Left lung (tissue), 10 donors: ENCODE results near the gene AAGAB. TPM values are rescaled to one million over a fixed set of nuclear protein-coding genes. Genes with fewer than 3 reads are reported as not detected.
"Not testable (repeated sequence)": the region's sequence is repeated elsewhere in the genome, so short reads cannot be mapped to it uniquely, and the experiment has no call there.

Experiments
- ATAC-seq: fragments of 200-7000 bp; cut with Tn5 transposase; one replicate; pipeline ENCODE4 v1.9.1; 2020; ENCODE audit warnings: moderate library complexity
- DNase-seq, 4 donors: peaks; one replicate each; pipeline ENCODE4 v3.0.0-alpha.2; 2013 to 2020
- H3K27ac ChIP-seq, 2 donors: fragments of 200-600 bp; sonication (generic) in 1 of 2; one replicate each; pipeline versions ENCODE4 v1.5.0 to v1.8.0; 2020 to 2021
- H3K27me3 ChIP-seq, 2 donors: fragments of 200-600 bp; sonication (generic) in 1 of 2; one replicate each; pipeline versions ENCODE4 v1.5.0 to v1.8.0; 2020 to 2021
- H3K36me3 ChIP-seq, 2 donors: fragments of 200-600 bp; sonication (generic) in 1 of 2; one replicate each; pipeline versions ENCODE4 v1.5.0 to v1.8.0; 2020 to 2021
- H3K4me1 ChIP-seq, 2 donors: fragments of 200-600 bp; one replicate each; pipeline ENCODE4 v1.8.0; 2021
- H3K4me3 ChIP-seq, 2 donors: fragments of 200-600 bp; sonication (generic) in 1 of 2; one replicate each; pipeline versions ENCODE4 v1.5.0 to v1.8.0; 2020 to 2021; ENCODE audit warnings: mild to moderate bottlenecking in 1 of 2
- H3K9me3 ChIP-seq, 2 donors: fragments of 200-600 bp; sonication (generic) in 1 of 2; one replicate each; pipeline versions ENCODE4 v1.5.0 to v1.8.0; 2020 to 2021
- CTCF ChIP-seq, 2 donors: fragments of 200-600 bp; sonication (generic) in 1 of 2; IDR thresholded peaks; one replicate each; pipeline versions ENCODE4 v1.5.0 to v1.8.0; 2021; ENCODE audit warnings: antibody characterized with exemption in 2 of 2
- intact Hi-C, 2 donors: fragments of 100-400 bp; cut with DNase I; formaldehyde crosslinking; loops; one replicate each; pipeline versions ENCODE4 v1.11.2 to v1.14.2; 2022
- polyA plus RNA-seq, 6 donors: library from polyadenylated mRNA; unstranded; fragments of 120-200 nt; gene quantifications; one replicate each; pipeline ENCODE4 v1.2.1, GENCODE V29; 2013; ENCODE audit not compliant: insufficient read length in 6 of 6
- total RNA-seq, 2 donors: library from RNA; stranded (reverse); fragmentation: NEBNext Ultra II Directional; extraction: Animal tissue kit (Norgen Biotek cat#: 25700); gene quantifications; one replicate each; pipeline ENCODE4 v1.2.1, GENCODE V29; 2021
- donor health status: DM: no; HTN: yes; CAD: no.
- donor health status: DM: no; HTN: no; CAD: no.

The AAGAB gene
- total and polyA plus RNA-seq, 8 donors = 24.9 to 42.4 (median 29.9) TPM

DNA sequence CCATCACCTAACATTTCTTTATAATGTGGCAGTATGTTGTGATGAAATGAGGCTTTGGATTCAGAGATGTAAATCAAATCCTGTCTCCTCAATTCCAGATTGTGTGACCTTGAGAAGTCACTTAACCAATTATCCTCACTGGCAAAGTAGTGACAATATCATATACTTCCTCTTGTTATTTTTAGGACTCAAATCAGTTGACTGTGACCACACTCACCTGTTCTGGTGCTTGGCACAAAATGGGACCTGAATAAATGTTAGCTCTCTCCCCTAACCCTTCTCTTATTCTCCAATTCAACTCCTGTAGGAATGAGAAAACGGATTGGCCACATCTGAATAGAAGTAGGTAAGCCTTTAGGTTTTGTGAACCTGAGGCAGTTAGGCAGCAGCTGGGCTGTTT lies 42.2 kb upstream of the AAGAB start:
- no peak for TF ChIP-seq CTCF (IDR thresholded peaks at IDR 0.05)
- Histone ChIP-seq H3K4me1 (no peaks in the 10 kb centered on the region), H3K36me3 (no peaks in the 10 kb centered on the region), H3K27ac (no peak overlapping the region), H3K4me3 (no peak overlapping the region), H3K27me3 (no peaks in the 10 kb centered on the region), H3K9me3 (no peaks in the 10 kb centered on the region)
- no peak for ATAC-seq
- DNase-seq = no peak
- intact Hi-C loops = no loop called here

- TF ChIP-seq CTCF (IDR thresholded peaks at IDR 0.05) = no peak
- Histone ChIP-seq H3K4me1 (no peaks in the 10 kb centered on the region), H3K36me3 (no peaks in the 10 kb centered on the region), H3K9me3 (no peaks in the 10 kb centered on the region), H3K4me3 (no peak overlapping the region), H3K27ac (no peak overlapping the region), H3K27me3 (no peaks in the 10 kb centered on the region)
- no peak for DNase-seq
- no peak for ATAC-seq
- intact Hi-C loops = no loop called here
Measured at GRCh38 chr15:67296188-67296587, 41.7 kb upstream of the AAGAB start.

- Histone ChIP-seq H3K9me3 (peaks cover 0 to 10% of the 10 kb centered on the region in 2 donors), H3K27me3 (no peaks in the 10 kb centered on the region), H3K36me3 (no peaks in the 10 kb centered on the region), H3K27ac (no peak overlapping the region), H3K4me1 (no peaks in the 10 kb centered on the region), H3K4me3 (no peak overlapping the region)
- DNase-seq (no peak), ATAC-seq (no peak)
- intact Hi-C loops = no loop called here
- no peak for TF ChIP-seq CTCF (IDR thresholded peaks at IDR 0.05)
Measured at GRCh38 chr15:67290319-67290718, 35.9 kb upstream of the AAGAB start.

DNA sequence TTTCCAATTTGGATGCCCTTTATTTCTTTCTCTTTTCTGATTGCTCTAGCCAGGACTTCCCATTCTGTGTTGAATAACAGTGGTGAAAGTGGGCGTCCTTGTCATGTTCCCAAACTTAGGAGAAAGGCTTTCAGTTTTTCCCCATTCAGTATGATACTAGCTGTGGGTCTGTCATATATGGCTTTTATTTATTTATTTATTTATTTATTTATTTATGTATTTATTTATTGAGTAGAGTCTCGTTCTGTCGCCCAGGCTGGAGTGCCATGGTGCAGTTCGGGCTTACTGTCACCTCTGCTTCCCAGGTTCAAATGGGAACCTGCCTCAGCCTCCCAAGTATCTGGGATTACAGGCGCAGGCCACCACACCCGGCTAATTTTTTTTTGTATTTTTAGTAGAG lies 31.9 kb upstream of the AAGAB start:
- intact Hi-C loops, H3K36me3 ChIP-seq, H3K27me3 ChIP-seq, DNase-seq, H3K27ac ChIP-seq, H3K4me3 ChIP-seq, ATAC-seq, H3K4me1 ChIP-seq: not testable (repeated sequence)
- peaks cover 0 to 13% of the 10 kb centered on the region in 2 donors for H3K9me3 ChIP-seq

DNA sequence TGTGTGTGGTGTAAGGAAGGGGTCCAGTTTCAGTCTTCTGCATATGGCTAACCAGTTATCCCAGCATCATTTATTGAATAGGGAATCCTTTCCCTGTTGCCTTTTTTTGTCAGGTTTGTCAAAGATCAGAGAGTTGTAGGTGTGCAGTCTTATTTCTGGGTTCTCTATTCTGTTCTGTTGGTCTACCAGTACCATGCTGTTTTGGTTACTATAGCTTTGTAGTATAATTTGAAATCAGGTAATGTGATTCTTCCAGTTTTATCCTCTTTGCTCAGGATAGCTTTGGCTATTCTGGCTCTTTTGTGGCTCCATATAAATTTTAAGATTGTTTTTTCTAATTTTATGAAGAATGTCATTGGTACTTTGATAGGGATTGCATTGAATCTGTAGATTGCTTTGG lies 31.2 kb upstream of the AAGAB start:
- H3K4me1 ChIP-seq, ATAC-seq, H3K27ac ChIP-seq, H3K4me3 ChIP-seq, H3K27me3 ChIP-seq, intact Hi-C loops, DNase-seq, H3K36me3 ChIP-seq: not testable (repeated sequence)
- H3K9me3 ChIP-seq = peaks cover 0 to 13% of the 10 kb centered on the region in 2 donors

DNA sequence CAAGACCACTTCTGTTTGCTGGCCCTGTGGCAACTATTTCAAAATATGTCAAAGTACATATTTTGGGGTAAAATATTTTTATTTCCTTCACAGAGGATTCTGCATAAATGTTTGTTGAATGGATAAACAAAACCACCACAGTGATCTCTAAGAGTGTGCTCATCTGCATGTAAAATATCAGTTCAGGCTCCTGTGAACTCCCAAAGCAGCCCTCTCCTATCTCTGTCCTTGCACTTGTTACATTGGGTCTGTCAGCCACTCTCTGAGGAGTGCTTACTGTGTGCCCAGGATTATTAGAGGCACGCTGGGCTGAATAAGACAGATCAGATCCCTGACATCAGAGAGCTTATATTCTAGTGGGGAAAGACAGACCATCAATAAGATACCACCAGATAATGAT lies 27.3 kb upstream of the AAGAB start:
- intact Hi-C loops = no loop called here
- peaks cover 0 to 11% of the 10 kb centered on the region in 2 donors for H3K9me3 ChIP-seq

More for the DNA sequence above, 27.3 kb upstream of the AAGAB start:
- Histone ChIP-seq H3K27ac (no peak overlapping the region), H3K4me1 (no peaks in the 10 kb centered on the region), H3K36me3 (no peaks in the 10 kb centered on the region), H3K27me3 (no peaks in the 10 kb centered on the region), H3K4me3 (no peak overlapping the region)
- no peak for ATAC-seq
- TF ChIP-seq CTCF (IDR thresholded peaks at IDR 0.05) = no peak
- DNase-seq = no peak
